GM12801 (cell line): ENCODE results near the gene PINLYP.

Source experiments
- CTCF ChIP-seq: IDR thresholded peaks from one replicate; pipeline ENCODE4 v1.5.1; 2011; ENCODE audit warnings: control low read depth; ENCODE audit not compliant: insufficient read length; ENCODE audit errors: extremely low read depth

The PINLYP gene

DNA sequence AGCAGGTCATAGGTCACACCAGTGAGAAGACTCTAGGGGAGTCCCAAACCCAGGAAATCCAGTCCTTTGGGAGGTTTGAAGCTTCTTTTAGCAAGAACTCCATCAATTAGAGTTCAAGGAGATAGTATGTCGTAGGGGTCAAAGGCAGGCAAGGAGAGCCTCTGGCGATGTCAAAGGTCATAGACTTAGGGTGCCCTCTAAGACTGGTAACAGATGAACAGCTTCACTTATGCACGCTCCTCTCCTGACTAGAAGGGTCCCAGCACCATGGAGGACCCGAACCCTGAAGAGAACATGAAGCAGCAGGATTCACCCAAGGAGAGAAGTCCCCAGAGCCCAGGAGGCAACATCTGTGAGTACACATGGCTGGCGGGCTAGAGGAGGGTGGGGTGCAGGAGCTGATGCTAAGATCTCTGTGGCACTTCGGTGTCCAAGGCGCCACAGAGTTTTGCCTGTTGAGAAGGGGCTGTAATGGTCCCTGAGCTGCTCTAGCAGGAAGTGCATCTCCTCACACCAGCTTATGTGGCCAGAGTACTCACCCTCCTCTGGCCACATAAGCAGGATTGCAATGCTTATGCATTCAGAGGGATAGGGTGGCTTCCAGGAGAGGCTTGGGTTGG is 21.4 kb downstream of the PINLYP start:
- TF ChIP-seq CTCF: no peak

GRCh38 chr19:43597876-43598275 is 22.3 kb downstream of the PINLYP start:
- no peak for TF ChIP-seq CTCF

DNA sequence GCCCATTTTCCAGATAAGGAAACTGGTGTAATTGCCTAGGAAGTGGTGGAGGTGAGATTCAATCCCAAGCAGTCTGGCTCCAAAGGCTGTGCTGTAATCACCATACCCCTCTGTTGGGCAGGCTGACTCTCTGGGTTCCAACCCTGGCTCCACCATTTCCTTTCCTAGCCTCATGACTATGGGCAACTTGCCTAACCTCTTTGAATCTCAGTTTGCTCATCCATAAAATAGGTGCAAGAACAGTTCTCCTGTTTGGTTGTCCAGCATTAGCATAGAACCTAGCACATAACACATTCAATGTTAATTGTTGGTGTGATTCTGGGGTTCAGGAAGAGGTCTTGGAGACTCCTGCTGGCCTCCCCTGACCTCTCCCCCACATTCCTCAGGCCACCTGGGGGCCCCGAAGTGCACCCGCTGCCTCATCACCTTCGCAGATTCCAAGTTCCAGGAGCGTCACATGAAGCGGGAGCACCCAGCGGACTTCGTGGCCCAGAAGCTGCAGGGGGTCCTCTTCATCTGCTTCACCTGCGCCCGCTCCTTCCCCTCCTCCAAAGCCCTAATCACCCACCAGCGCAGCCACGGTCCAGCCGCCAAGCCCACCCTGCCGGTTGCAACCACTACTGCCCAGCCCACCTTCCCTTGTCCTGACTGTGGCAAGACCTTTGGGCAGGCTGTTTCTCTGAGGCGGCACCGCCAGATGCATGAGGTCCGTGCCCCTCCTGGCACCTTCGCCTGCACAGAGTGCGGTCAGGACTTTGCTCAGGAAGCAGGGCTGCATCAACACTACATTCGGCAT is 23.0 kb downstream of the PINLYP start:
- TF ChIP-seq CTCF: no peak

DNA sequence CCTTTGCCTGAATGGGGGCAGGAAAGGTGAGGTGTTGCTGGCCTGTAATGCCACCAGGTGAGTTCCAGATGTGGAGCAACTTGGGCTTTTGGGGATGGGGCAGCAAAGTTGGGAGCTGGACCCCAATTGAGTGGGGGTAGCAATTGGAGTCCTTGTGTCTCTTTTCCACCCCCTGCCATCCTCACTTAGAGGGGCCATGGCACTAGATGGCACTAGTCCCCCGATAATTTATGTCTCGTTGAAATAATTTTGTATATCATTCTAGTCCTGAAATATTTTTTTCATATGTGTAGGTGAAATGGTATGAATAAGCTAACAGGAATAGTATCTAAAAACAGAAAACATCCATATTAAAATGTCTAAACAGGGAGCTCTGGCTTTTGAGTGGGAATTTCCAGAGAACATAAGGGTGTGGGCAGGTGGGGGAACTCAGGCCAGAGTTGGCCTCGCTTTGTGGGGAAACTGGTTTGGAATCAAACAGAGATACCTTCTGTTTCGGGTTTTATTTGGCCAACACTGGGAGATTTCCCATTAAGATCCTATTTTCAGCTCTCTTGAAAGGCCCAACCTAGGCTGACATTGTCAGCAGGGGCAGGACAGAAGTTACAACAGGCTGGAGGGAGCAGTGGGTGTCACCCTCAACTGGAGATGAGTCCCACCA is 24.2 kb downstream of the PINLYP start:
- TF ChIP-seq CTCF: no peak

DNA sequence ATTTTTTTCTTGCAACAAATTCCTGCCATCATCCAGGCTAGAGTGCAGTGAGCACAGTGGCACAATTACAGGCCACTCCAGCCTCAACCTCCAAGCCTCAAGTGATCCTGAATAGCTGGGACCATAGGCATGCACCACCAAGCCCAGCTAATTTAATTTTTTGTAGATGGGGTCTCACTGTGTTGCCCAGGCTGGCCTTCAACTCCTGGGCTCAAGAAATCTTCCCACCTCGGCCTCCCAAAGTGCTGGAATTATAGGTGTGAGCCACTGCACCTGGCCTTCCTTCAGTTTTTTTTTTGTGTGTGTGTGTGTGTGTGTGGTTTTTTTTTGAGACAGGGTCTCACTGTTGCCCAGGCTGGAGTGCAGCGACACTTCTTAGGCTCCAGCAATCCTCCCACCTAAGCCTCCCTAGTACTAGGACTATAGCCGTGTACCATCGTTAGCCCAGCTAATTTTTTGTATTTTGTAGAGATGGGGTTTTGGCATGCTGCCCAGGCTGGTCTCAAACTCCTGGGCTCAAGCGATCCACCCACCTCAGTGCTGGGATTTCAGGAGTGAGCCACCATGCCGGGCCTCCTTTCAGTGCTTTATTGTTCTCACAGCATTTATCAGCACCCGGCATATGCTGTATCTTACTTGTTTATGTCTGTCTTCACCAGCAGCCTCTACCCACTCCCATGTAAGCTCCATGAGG is 30.4 kb downstream of the PINLYP start:
- TF ChIP-seq CTCF: no peak

DNA sequence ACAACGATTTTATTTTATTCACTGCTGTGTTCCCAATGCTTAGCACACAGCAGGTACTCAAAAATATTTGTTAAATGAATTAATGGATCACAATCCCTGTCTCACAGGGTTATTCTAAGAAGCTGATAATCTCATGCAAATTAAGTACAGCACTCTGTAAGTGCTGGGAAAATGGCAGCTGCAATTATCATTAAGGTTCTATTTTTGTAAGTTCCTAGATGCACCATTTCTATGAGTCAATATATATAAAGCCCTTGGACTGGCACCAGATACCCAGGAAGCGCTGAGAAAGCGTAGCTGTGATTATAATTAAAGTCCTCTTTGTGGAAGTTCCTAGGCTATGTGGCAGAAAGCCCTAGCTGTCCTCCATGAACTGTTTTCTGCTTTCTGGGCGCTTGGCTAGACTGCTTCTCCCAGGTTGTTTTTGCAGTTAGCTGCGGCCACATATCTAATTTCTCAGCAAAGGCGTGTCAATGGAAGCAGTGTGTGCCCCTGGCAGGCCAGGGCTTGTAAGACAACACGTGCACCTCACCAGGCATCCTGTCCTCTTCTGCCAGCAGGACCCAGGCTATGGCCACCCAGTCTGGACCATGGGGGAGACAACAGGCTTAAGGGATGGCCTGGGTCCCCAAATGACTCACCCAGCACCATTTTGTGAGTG is 31.1 kb downstream of the PINLYP start:
- no peak for TF ChIP-seq CTCF
